T-helper 17 cell (primary cell): ENCODE results near the gene SPAG6. TPM values are rescaled to one million over a fixed set of nuclear protein-coding genes. Genes with fewer than 3 reads are reported as not detected.
"Not testable (repeated sequence)": the region's sequence is repeated elsewhere in the genome, so short reads cannot be mapped to it uniquely, and the experiment has no call there.

Source experiments
- ATAC-seq: fragments of 150-1000 bp; cut with Tn5 transposase; 2 replicates; pipeline ENCODE4 v1.10.0; 2021; ENCODE audit warnings: mild to moderate bottlenecking, moderate library complexity
- DNase-seq, 3 donors: peaks; one replicate each; pipeline versions ENCODE4 v3.0.0 to v3.0.0-alpha.2; 2020 to 2021
- H3K9me3 ChIP-seq: one replicate; pipeline ENCODE4 v1.7.0; 2013; ENCODE audit warnings: low read length, mild to moderate bottlenecking; ENCODE audit not compliant: control insufficient read depth, poor library complexity, severe bottlenecking
- H3K27ac Mint-ChIP-seq: one replicate; pipeline ENCODE4 v1.8.0; 2022; ENCODE audit warnings: mild to moderate bottlenecking, moderate library complexity, mixed read lengths
- H3K27me3 Mint-ChIP-seq: one replicate; pipeline ENCODE4 v1.8.0; 2022; ENCODE audit warnings: mixed read lengths
- H3K36me3 Mint-ChIP-seq: one replicate; pipeline ENCODE4 v1.8.0; 2022; ENCODE audit warnings: low read depth, mixed read lengths
- H3K4me1 Mint-ChIP-seq: one replicate; pipeline ENCODE4 v1.8.0; 2022; ENCODE audit warnings: mild to moderate bottlenecking, mixed read lengths
- H3K4me3 Mint-ChIP-seq: one replicate; pipeline ENCODE4 v1.8.0; 2022; ENCODE audit warnings: mild to moderate bottlenecking, moderate library complexity, mixed read lengths
- total RNA-seq, 4 donors: library from RNA in 2 of 4; stranded (reverse) in 2 of 4; gene quantifications; one replicate each; pipeline ENCODE4 v1.2.3 and lab custom pipeline; 2022 to 2026

The SPAG6 gene
- total RNA-seq (not detected), total RNA-seq (lab: John Stamatoyannopoulos, UW) (0 reads per million in 2 donors)

- H3K36me3 Mint-ChIP-seq: peaks cover 2% of the 10 kb centered on the region
- peaks cover 52% of the 10 kb centered on the region for H3K27me3 Mint-ChIP-seq
- DNase-seq (peak in 2 of 3 donors; percentile 23 to 32), ATAC-seq (peak; percentile 23)
- peak within 1 kb of the TSS; percentile 48 for H3K27ac Mint-ChIP-seq
- peak within 1 kb of the TSS; percentile 55 for H3K4me3 Mint-ChIP-seq
- H3K4me1 Mint-ChIP-seq: peaks cover 4% of the 10 kb centered on the region
- H3K9me3 ChIP-seq: peaks cover 8% of the 10 kb centered on the region
These were observed at the start of gene SPAG6 for GRCh38 chr10:22345301-22346095. Gene SPAG6 (plus strand): TSS chr10:22345496. CDS start chr10:22345612, 116 bp downstream.

DNA sequence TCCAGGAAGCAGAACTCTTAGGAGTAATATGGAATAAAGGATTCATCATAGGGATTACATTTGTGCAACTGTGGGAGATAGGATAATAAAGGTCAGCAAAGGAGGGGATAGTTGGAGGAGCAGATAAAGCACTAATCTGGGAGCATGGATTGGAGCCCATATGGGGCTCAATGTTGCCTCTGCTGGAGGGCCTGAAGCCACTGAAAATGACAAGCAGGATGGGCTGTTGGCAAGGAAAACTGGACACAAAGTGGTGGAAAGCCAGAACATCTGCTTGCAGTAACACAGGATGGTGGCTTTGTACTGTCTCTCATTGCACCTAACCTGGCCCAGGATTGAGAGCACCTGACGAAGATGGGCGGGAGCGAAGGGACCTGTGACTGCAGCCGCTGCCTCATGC, 44.1 kb upstream of the SPAG6 start:
- no peak overlapping the region for H3K4me3 Mint-ChIP-seq
- no peaks in the 10 kb centered on the region for H3K4me1 Mint-ChIP-seq
- H3K9me3 ChIP-seq: no peaks in the 10 kb centered on the region
- peaks cover 3% of the 10 kb centered on the region for H3K36me3 Mint-ChIP-seq
- ATAC-seq: no peak
- no peak for DNase-seq
- H3K27ac Mint-ChIP-seq: no peak overlapping the region
- peaks cover 36% of the 10 kb centered on the region for H3K27me3 Mint-ChIP-seq

GRCh38 chr10:22303461-22303860, 41.8 kb upstream of the SPAG6 start:
- no peak for ATAC-seq
- no peak overlapping the region for H3K4me3 Mint-ChIP-seq

DNA sequence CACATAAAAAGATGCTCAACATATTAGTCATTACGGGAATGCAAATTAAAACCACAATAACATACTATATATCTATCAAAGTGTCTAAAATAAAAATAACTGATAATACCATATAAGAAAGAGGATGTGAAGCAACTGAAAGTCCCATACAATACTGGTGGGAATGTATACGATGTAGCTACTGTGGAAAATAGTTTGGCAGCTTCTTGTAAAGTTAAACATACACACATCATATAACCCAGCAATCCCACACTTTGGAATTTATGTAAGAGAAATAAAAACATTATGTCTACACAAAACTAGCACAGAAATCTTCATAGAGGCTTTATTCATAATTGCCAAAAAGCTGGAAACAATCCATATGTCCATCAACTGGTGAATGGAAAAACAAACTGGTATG, 39.6 kb upstream of the SPAG6 start:
- no peaks in the 10 kb centered on the region for H3K4me1 Mint-ChIP-seq
- H3K4me3 Mint-ChIP-seq: no peak overlapping the region
- DNase-seq: no peak
- ATAC-seq: no peak
- no peak overlapping the region for H3K27ac Mint-ChIP-seq
- no peaks in the 10 kb centered on the region for H3K9me3 ChIP-seq
- peaks cover 18% of the 10 kb centered on the region for H3K27me3 Mint-ChIP-seq
- H3K36me3 Mint-ChIP-seq: peaks cover 3% of the 10 kb centered on the region

More at GRCh38 chr10:22303461-22303860, 41.8 kb upstream of the SPAG6 start:
- no peaks in the 10 kb centered on the region for H3K9me3 ChIP-seq
- Mint-ChIP-seq H3K4me1 (no peaks in the 10 kb centered on the region), H3K27me3 (peaks cover 26% of the 10 kb centered on the region), H3K36me3 (peaks cover 3% of the 10 kb centered on the region), H3K27ac (no peak overlapping the region)
- DNase-seq: no peak

- ATAC-seq: no peak
- H3K4me1 Mint-ChIP-seq: no peaks in the 10 kb centered on the region
- no peaks in the 10 kb centered on the region for H3K9me3 ChIP-seq
These were observed 36.9 kb upstream of the SPAG6 start for GRCh38 chr10:22308390-22308789.

GRCh38 chr10:22309180-22310000, 35.9 kb upstream of the SPAG6 start:
- Mint-ChIP-seq H3K36me3 (no peaks in the 10 kb centered on the region), H3K4me3 (no peak overlapping the region), H3K27me3 (peaks cover 11% of the 10 kb centered on the region), H3K4me1 (no peaks in the 10 kb centered on the region), H3K27ac (no peak overlapping the region)
- ATAC-seq (no peak), DNase-seq (no peak)
- H3K9me3 ChIP-seq: no peaks in the 10 kb centered on the region

More at GRCh38 chr10:22308390-22308789, 36.9 kb upstream of the SPAG6 start:
- Mint-ChIP-seq H3K36me3 (no peaks in the 10 kb centered on the region), H3K27ac (no peak overlapping the region), H3K27me3 (peaks cover 11% of the 10 kb centered on the region), H3K4me3 (no peak overlapping the region)
- DNase-seq: no peak

GRCh38 chr10:22310012-22310411, 35.3 kb upstream of the SPAG6 start:
- H3K27ac Mint-ChIP-seq, DNase-seq, H3K4me1 Mint-ChIP-seq, ATAC-seq, H3K36me3 Mint-ChIP-seq, H3K4me3 Mint-ChIP-seq, H3K9me3 ChIP-seq: not testable (repeated sequence)
- H3K27me3 Mint-ChIP-seq: peaks cover 11% of the 10 kb centered on the region

DNA sequence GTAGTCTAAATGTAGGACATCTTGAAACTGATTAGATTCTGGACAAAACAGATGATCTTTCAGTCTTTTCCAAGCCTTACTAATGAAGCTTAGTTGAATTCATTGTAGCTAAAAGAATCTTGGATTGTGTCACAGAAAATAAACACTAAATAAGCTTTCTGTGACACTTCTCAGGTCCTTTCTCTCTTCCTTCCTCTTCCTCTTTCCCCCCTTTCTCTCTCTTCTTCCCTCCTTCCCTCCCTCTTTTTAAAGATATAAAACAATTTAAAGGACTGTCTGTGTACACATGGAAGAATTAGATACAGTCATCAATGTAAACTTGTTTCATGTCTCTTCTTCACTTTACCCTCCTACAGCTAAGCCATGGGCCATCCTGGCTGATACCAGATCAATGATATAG, 34.4 kb upstream of the SPAG6 start:
- peaks cover 11% of the 10 kb centered on the region for H3K27me3 Mint-ChIP-seq
- no peak overlapping the region for H3K27ac Mint-ChIP-seq
- ATAC-seq (no peak), DNase-seq (no peak)
- H3K36me3 Mint-ChIP-seq: peaks cover 2% of the 10 kb centered on the region
- H3K4me1 Mint-ChIP-seq: peaks cover 9% of the 10 kb centered on the region
- H3K4me3 Mint-ChIP-seq: no peak overlapping the region
- no peaks in the 10 kb centered on the region for H3K9me3 ChIP-seq

DNA sequence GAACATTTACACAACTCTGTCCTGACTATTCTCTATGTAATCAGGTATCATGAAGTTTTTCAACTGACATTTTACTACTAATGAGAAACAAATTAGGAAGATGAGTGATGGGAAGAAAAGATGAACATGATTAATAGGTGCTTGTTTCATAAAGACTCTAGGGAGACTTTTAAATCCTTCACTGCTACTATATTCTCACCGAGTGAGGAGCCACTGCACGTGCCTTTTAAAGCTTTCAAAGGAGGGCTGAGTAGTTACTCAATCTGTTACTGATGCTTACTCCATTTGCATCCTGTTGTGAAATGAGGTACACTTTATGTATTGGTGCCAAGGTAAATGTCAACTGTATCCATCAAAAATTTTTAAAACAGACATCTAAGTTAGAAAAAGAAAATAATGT, 30.4 kb upstream of the SPAG6 start:
- no peak for DNase-seq
- Mint-ChIP-seq H3K4me3 (peak overlapping the region; percentile 99), H3K27me3 (no peaks in the 10 kb centered on the region), H3K27ac (no peak overlapping the region), H3K4me1 (peaks cover 11% of the 10 kb centered on the region), H3K36me3 (peaks cover 2% of the 10 kb centered on the region)
- no peaks in the 10 kb centered on the region for H3K9me3 ChIP-seq
- no peak for ATAC-seq

DNA sequence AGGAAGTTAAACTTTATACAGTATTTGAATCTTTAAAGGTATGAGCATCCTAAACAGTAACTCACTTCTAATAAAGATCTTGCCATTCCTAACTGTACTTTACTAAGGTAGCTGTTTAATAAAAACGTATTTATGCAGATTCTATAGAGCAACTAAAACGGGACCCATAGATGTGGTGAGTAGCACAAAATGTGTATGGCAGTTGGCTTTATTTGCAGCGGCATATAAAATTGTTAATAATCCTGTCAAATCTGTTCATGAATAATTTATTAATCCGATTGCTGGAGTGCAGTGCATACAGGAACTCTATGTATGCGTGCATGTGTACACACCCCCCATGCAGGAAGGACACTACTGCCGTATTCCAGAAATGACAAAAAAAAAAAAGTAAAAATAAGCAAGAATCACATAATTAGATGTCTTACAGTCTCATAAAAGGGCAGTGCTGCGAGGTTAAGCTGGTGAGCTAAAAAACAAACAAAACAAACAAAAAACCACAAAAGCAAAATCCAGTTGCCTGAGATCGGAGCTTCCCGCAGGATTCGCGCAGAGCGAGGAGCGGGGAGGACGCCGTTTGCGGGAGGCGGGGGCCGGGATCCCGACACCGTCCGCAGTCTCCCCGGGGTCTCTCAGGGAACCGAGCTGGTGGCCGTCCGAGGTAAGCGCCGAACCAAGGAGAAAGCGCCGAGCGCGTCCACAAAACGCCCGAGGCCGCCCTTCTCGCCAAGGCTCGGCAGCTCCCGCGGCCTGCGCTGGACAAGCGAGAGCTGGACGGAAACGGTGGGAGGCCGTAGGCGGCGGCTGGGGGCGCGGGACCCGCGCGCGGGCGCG, 29.6 kb upstream of the SPAG6 start:
- H3K27me3 Mint-ChIP-seq: no peaks in the 10 kb centered on the region
- H3K4me3 Mint-ChIP-seq: peak overlapping the region; percentile 99
- peak overlapping the region; percentile 93 for H3K27ac Mint-ChIP-seq
- H3K9me3 ChIP-seq: no peaks in the 10 kb centered on the region
- H3K4me1 Mint-ChIP-seq: peaks cover 14% of the 10 kb centered on the region
- peak; percentile 17 for ATAC-seq
- peaks cover 5% of the 10 kb centered on the region for H3K36me3 Mint-ChIP-seq
- DNase-seq: no peak

DNA sequence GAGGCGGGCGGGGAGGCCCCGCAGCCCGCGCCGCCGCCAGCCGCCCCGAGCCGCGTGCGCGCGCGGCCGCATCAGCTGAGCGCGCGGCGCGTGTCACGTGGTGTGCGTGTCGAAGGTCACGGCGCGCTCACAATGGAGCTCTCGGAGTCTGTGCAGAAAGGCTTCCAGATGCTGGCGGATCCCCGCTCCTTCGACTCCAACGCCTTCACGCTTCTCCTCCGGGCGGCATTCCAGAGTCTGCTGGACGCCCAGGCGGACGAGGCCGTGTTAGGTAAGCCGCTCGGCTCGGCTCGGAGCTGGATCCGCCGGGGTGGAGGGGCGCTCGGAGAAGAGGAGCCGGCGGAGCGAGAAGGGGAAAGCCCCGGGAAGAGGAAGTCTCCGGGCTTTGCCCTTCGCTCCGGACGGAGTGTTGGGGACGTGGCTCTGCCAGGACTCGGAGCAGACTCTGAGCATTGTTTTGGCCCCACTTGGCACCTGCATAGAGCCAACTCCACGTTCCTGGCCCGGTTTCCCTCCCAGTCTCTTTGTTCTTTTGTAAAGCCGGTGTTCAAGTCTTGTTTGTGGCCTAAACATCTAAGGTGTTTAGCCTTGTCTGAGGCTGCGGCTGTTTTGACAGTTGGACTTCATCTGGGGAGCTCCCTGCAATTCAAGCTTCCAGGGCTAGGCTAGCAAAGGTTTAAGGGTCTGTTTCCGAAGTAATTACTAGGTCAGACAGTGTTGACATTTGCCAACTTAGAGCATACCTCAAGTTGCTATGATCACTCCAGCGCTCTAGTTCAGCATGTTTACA, 28.8 kb upstream of the SPAG6 start, which contains the start of gene COMMD3:
TSS of gene COMMD3 (plus strand) at position 103 of the 790 bp plus-strand sequence. CDS start at position 133, 30 bp downstream.
- DNase-seq: peak; percentile 72 to 75 (median 72)
- no peaks in the 10 kb centered on the region for H3K27me3 Mint-ChIP-seq
- peak within 1 kb of the TSS; percentile 93 for H3K27ac Mint-ChIP-seq
- H3K36me3 Mint-ChIP-seq: peaks cover 5% of the 10 kb centered on the region
- peak within 1 kb of the TSS; percentile 99 for H3K4me3 Mint-ChIP-seq
- ATAC-seq: peak; percentile 72
- peaks cover 14% of the 10 kb centered on the region for H3K4me1 Mint-ChIP-seq
- no peaks in the 10 kb centered on the region for H3K9me3 ChIP-seq

- ATAC-seq: no peak
- no peaks in the 10 kb centered on the region for H3K9me3 ChIP-seq
- Mint-ChIP-seq H3K4me1 (peaks cover 14% of the 10 kb centered on the region), H3K27me3 (no peaks in the 10 kb centered on the region), H3K4me3 (peak overlapping the region; percentile 99), H3K36me3 (peaks cover 5% of the 10 kb centered on the region), H3K27ac (peak overlapping the region; percentile 93)
- DNase-seq: no peak
These were observed 28.3 kb upstream of the SPAG6 start for GRCh38 chr10:22317076-22317370.
